ENCODE results near the gene RXRA. TPM values are rescaled to one million over a fixed set of nuclear protein-coding genes. Genes with fewer than 3 reads are reported as not detected.

Gene RXRA
- polyA plus RNA-seq, 3 donors = 15.8 to 91.0 (median 23.2) TPM

- H3K36me3 ChIP-seq (replicated peaks in 1 of 2; ENCODE audit: control insufficient read depth in 1 of 2, insufficient read depth in 2 of 2, low read length in 2 of 2) = peaks cover 10% of the 10 kb centered on the region in 2 donors
- H3K27ac ChIP-seq (ENCODE audit: low read depth in 1 of 2, low read length in 2 of 2) = peak overlapping the region; percentile 93 to 97
- H3K4me1 ChIP-seq (ENCODE audit: control insufficient read depth in 1 of 2, insufficient read depth in 2 of 2, low read length in 2 of 2) = peaks cover 86 to 99% of the 10 kb centered on the region in 2 donors
- peaks cover 93% of the 10 kb centered on the region for H4K20me1 ChIP-seq (ENCODE audit: insufficient read depth, low read length)
- H2AFZ ChIP-seq (ENCODE audit: insufficient read depth, low read depth, low read length, poor library complexity, severe bottlenecking) = no peak overlapping the region
- TF ChIP-seq, protein P1, sequence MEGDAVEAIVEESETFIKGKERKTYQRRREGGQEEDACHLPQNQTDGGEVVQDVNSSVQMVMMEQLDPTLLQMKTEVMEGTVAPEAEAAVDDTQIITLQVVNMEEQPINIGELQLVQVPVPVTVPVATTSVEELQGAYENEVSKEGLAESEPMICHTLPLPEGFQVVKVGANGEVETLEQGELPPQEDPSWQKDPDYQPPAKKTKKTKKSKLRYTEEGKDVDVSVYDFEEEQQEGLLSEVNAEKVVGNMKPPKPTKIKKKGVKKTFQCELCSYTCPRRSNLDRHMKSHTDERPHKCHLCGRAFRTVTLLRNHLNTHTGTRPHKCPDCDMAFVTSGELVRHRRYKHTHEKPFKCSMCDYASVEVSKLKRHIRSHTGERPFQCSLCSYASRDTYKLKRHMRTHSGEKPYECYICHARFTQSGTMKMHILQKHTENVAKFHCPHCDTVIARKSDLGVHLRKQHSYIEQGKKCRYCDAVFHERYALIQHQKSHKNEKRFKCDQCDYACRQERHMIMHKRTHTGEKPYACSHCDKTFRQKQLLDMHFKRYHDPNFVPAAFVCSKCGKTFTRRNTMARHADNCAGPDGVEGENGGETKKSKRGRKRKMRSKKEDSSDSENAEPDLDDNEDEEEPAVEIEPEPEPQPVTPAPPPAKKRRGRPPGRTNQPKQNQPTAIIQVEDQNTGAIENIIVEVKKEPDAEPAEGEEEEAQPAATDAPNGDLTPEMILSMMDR (IDR thresholded peaks at IDR 0.05) = peak; percentile 22
- intact Hi-C loops (cut with micrococcal nuclease) = loop anchor here (5.0 kb wide), 2 partner anchors 33 to 63 kb away; no protein-coding TSS in a partner anchor
- Mint-ChIP-seq H3K36me3 (peaks cover 4 to 29% of the 10 kb centered on the region in 2 donors), H3K27me3 (ENCODE audit: low read depth in 3 of 3) (peaks cover 0 to 4% (median 2%) of the 10 kb centered on the region in 3 donors), H3K4me3 (peak overlapping the region; percentile 69 to 88), H3K27ac (peak overlapping the region in 3 of 7 donors; percentile 97 to 98 (median 97)), H3K4me1 (peaks cover 5% of the 10 kb centered on the region), H3K9me3 (no peaks in the 10 kb centered on the region)
- DNase-seq = peak; percentile 71 to 86 (median 78)
- H3K4me2 ChIP-seq (replicated peaks; ENCODE audit: extremely low read depth, low read length, poor library complexity, severe bottlenecking) = peak overlapping the region; percentile 81
- H3K27me3 ChIP-seq (ENCODE audit: control insufficient read depth in 2 of 2, insufficient read depth in 2 of 2, low read length in 2 of 2) = no peaks in the 10 kb centered on the region
- WGBS (ENCODE audit: insufficient coverage) = 3% methylated on average over 14 of the region's 17 CpGs
- peak overlapping the region; percentile 66 for H3K9ac ChIP-seq (ENCODE audit: insufficient read depth, low read length, poor library complexity, severe bottlenecking)
- peak overlapping the region in 2 of 3 experiments; percentile 25 to 69 for H3K4me3 ChIP-seq (replicated peaks in 1 of 3; ENCODE audit: low read depth in 2 of 3, low read length in 3 of 3)
- H3K79me2 ChIP-seq (ENCODE audit: insufficient read depth, low read length) = peaks cover 97% of the 10 kb centered on the region
- no peaks in the 10 kb centered on the region for H3K9me3 ChIP-seq (replicated peaks in 1 of 2; ENCODE audit: control insufficient read depth in 1 of 2, insufficient read depth in 1 of 2, low read length in 2 of 2)
Measured at GRCh38 chr9:134344068-134344799, 18.0 kb downstream of the RXRA start.

- peaks cover 81 to 96% of the 10 kb centered on the region in 2 donors for H3K4me1 ChIP-seq (ENCODE audit: control insufficient read depth in 1 of 2, insufficient read depth in 2 of 2, low read length in 2 of 2)
- H4K20me1 ChIP-seq (ENCODE audit: insufficient read depth, low read length) = peaks cover 93% of the 10 kb centered on the region
- H3K9me3 Mint-ChIP-seq = no peaks in the 10 kb centered on the region
- peak overlapping the region; percentile 93 to 97 for H3K27ac ChIP-seq (ENCODE audit: low read depth in 1 of 2, low read length in 2 of 2)
- H3K4me1 Mint-ChIP-seq = peaks cover 8% of the 10 kb centered on the region
- H3K4me3 ChIP-seq (replicated peaks in 1 of 3; ENCODE audit: low read depth in 2 of 3, low read length in 3 of 3) = peak overlapping the region in 1 of 3 experiments; percentile 69
- H3K36me3 ChIP-seq (replicated peaks in 1 of 2; ENCODE audit: control insufficient read depth in 1 of 2, insufficient read depth in 2 of 2, low read length in 2 of 2) = peaks cover 10% of the 10 kb centered on the region in 2 donors
- H3K9me3 ChIP-seq (replicated peaks in 1 of 2; ENCODE audit: control insufficient read depth in 1 of 2, insufficient read depth in 1 of 2, low read length in 2 of 2) = no peaks in the 10 kb centered on the region
- H3K27me3 Mint-ChIP-seq (ENCODE audit: low read depth in 3 of 3) = peaks cover 0 to 4% (median 2%) of the 10 kb centered on the region in 3 donors
- intact Hi-C loops (cut with micrococcal nuclease) = loop anchor here (5.0 kb wide), 2 partner anchors 32 to 62 kb away; no protein-coding TSS in a partner anchor
- H3K9ac ChIP-seq (ENCODE audit: insufficient read depth, low read length, poor library complexity, severe bottlenecking) = peak overlapping the region; percentile 66
- TF ChIP-seq, protein P1 (IDR thresholded peaks at IDR 0.05) = no peak
- H3K79me2 ChIP-seq (ENCODE audit: insufficient read depth, low read length) = peaks cover 97% of the 10 kb centered on the region
- H3K36me3 Mint-ChIP-seq = peaks cover 4 to 29% of the 10 kb centered on the region in 2 donors
- H2AFZ ChIP-seq (ENCODE audit: insufficient read depth, low read depth, low read length, poor library complexity, severe bottlenecking) = no peak overlapping the region
- H3K4me3 Mint-ChIP-seq = peak overlapping the region; percentile 69 to 88
- no peaks in the 10 kb centered on the region for H3K27me3 ChIP-seq (ENCODE audit: control insufficient read depth in 2 of 2, insufficient read depth in 2 of 2, low read length in 2 of 2)
- WGBS (ENCODE audit: insufficient coverage) = 33% methylated on average over 6 of the region's 14 CpGs
- H3K4me2 ChIP-seq (replicated peaks; ENCODE audit: extremely low read depth, low read length, poor library complexity, severe bottlenecking) = peak overlapping the region; percentile 81
- DNase-seq = no peak
- peak overlapping the region in 3 of 7 donors; percentile 97 to 98 (median 97) for H3K27ac Mint-ChIP-seq
Measured at GRCh38 chr9:134344800-134345310, 18.6 kb downstream of the RXRA start.
